Retinal pigment epithelial cell (primary cell): ENCODE results near the gene PBXIP1.

ENCODE experiments used
- DNase-seq: peaks from one replicate; pipeline ENCODE4 v3.0.0-alpha.2; 2010; ENCODE audit warnings: low read depth
- H3K4me3 ChIP-seq: 2 replicates; pipeline ENCODE4 v1.5.1; 2011; ENCODE audit warnings: mild to moderate bottlenecking, low read length, control low read depth, moderate library complexity
- TF ChIP-seq, protein P1 (sequence below): conservative IDR thresholded peaks from 2 replicates; pipeline ENCODE4 v1.5.1; 2011; ENCODE audit warnings: low read depth, low read length, control low read depth, inconsistent platforms

PBXIP1 gene, protein sequence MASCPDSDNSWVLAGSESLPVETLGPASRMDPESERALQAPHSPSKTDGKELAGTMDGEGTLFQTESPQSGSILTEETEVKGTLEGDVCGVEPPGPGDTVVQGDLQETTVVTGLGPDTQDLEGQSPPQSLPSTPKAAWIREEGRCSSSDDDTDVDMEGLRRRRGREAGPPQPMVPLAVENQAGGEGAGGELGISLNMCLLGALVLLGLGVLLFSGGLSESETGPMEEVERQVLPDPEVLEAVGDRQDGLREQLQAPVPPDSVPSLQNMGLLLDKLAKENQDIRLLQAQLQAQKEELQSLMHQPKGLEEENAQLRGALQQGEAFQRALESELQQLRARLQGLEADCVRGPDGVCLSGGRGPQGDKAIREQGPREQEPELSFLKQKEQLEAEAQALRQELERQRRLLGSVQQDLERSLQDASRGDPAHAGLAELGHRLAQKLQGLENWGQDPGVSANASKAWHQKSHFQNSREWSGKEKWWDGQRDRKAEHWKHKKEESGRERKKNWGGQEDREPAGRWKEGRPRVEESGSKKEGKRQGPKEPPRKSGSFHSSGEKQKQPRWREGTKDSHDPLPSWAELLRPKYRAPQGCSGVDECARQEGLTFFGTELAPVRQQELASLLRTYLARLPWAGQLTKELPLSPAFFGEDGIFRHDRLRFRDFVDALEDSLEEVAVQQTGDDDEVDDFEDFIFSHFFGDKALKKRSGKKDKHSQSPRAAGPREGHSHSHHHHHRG

DNA sequence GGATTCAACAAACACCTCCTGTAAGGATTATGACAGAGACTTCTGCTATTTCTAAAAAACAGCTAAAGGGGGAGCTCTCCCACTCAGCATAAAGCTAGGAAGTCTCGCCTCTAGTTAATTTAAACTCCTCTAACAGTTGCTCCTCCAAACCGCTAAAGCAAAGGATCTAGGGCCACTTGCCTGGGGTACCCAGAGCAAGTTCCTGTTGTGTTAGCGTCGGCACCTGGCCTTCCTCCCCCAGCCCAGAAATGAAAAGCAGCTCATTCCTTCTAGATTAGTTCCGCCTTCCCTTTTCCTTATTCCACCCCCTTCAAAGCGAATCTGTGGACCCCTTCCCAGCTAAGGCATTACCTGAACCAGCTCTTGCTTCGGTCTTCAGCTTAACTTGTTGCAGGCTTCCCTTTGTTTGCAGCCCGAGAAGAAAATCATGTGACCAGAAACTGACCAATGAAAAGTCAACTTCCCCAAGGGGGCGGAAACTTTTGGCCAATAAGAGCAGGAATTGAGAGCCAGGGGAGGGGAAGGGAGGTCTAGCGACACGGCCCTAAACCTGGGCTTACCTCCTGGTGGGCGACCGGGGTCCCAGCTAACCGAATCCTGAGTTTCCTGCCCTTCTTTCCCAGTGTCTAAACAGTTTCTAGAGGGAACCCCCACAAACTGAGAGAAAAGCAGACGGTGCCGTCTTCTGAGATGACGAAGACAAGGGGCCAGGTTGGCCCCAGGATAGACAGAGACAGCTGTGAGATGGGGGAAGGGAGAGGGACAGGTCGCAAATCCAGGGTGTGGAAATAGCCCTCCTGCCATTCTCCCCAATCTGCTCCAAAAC is at the start of gene PBXIP1:
Gene PBXIP1, minus strand, starts transcription at position 382 of the 826 bp plus-strand sequence. CDS start 2,378 bp downstream, outside the sequence.
- H3K4me3 ChIP-seq, result peak within 1 kb of the TSS; percentile 77
- DNase-seq, result peak; percentile 82
- TF ChIP-seq, protein P1, sequence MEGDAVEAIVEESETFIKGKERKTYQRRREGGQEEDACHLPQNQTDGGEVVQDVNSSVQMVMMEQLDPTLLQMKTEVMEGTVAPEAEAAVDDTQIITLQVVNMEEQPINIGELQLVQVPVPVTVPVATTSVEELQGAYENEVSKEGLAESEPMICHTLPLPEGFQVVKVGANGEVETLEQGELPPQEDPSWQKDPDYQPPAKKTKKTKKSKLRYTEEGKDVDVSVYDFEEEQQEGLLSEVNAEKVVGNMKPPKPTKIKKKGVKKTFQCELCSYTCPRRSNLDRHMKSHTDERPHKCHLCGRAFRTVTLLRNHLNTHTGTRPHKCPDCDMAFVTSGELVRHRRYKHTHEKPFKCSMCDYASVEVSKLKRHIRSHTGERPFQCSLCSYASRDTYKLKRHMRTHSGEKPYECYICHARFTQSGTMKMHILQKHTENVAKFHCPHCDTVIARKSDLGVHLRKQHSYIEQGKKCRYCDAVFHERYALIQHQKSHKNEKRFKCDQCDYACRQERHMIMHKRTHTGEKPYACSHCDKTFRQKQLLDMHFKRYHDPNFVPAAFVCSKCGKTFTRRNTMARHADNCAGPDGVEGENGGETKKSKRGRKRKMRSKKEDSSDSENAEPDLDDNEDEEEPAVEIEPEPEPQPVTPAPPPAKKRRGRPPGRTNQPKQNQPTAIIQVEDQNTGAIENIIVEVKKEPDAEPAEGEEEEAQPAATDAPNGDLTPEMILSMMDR, result peak; percentile 54

DNA sequence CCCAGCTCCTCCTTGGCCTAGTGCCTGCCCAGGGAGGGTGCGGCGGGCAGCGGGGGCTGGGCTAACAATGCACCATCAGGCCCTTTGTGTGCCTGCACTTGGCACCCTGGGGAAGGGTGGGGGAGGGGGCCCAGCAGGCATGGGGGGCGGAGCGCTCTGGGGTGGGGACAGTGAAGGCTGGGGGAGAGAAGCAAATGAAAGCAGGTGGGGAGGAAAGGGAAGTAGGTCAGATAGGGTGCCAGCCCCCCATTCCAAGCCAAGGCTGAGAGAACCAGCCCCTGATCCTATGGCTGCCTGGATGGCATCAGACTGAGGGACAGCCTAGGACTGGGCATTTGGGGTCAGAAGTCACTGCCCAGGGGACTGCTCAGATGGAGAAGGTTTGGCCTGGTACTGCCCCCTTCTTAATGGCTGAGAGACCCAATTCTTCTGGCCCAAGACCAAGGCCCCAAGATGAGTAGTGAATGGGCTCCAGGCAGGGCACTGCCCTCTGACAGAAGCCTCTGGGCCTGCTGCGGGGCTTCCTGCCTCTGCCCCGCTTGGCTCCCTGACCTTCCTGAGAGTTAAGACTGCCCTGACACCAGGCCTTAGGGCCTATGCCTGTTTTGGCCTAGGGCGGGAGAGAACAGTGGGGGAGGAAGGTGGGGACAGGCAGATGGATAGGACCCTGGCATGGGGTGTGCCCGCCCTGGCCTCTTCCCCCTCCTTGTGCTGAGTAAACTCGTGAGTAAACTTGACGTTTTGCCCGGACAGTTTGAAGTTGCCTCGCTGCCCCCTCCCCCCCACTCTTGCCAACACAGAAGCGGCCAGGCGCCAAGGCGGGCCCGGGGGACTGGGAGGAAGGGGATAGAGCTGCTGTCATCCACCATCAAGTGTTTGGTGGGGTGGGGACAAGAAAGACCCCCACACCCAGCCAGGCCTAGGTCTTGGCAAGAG is 49.4 kb upstream of the PBXIP1 start:
- H3K4me3 ChIP-seq, result peak overlapping the region; percentile 90
- no peak for DNase-seq
- TF ChIP-seq, protein P1, result no peak

DNA sequence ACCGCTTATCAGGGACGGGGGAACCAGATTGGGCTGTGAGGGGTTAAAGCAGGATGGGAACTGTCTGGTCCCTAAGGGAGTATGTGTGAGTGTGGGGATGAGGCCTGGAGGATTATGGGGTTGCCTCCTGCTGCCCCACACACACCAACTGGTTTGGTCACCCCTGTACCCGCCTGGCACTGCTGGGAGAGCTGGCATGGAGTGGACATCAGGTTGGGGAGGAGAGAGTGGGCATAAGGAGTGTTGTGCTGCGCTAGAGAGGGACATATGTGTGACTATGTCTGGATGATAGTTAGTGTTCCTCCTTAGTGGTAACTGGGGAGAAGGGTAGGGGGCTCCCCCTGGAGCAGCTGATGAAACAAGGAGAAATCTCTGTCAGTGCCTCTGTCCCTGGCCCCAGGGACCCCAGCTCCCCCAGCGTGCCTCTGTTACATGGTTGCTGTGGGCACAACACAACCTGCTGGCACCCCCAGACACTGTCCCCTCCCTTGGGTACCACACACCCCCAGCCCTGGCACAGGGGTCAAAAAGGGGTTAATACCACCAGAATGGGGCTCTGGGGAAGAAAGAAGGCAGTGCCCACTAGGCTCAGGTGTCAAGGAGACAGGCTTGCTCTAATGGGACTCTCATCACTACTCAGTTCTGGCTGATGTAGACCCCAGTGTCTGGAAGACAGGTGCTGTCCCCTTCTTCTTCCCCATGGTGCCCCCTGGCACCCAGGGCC is 48.6 kb upstream of the PBXIP1 start:
- peak overlapping the region; percentile 90 for H3K4me3 ChIP-seq
- DNase-seq, result no peak
- TF ChIP-seq, protein P1, result no peak

DNA sequence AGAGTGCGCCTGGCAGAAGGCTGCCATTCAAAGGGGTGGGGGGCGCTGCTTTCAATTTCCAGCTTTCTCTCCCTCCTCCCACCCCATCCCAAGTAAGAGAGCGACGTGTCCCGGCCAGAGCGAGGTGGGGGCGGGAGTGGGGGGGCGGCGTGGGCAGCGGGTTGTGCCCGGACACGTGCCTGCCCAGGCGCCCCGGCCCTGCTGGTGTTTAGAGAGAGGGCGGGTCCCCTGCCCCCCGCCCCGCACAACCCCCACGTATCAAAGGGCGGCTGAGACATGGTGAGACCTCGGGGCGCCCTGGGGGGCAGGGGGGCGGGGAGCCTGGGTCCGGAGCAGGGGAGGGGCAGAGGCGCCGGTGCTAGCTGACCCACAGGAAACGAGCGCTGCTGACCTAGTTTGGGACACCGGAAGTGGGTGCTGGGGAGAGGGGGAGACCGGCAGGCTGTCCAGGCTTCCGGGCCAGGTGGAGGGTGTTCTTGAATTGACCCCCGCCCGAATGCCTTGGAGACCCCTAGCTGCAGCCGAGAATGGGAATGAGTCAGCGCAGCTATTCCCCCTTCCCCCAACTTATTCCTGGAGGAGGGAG is 48.0 kb upstream of the PBXIP1 start:
- no peak for DNase-seq
- H3K4me3 ChIP-seq, result peak overlapping the region; percentile 90
- TF ChIP-seq, protein P1, result no peak

DNA sequence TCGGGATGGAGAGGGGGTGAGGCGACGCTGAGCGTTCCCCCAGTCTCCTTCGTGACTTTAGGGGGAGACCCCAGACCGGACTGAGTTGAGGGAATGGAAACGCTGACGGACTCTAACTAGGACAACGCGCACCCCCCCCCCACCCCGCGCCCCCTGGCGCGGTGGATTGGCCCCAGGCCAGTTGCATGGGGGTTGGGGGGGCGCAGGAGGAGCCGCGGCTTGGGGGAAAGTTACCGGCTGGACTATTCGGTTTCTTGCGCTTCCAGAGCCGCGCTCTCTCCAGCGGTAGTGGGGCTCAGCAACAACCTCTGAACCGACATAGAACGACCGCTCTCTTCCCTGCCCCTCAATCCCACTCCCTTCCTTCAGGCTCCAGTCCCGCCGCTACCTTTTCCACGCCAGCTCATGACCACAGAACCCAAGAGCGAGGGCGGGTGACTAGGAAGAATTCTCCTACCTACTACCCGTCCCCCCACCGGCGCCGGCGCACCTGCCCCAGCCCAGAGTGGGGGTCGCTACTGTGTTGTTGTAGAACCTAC is 47.4 kb upstream of the PBXIP1 start:
- H3K4me3 ChIP-seq, result peak overlapping the region; percentile 90
- no peak for DNase-seq
- TF ChIP-seq, protein P1, result no peak
